ENCODE data around the gene GART.

DNA sequence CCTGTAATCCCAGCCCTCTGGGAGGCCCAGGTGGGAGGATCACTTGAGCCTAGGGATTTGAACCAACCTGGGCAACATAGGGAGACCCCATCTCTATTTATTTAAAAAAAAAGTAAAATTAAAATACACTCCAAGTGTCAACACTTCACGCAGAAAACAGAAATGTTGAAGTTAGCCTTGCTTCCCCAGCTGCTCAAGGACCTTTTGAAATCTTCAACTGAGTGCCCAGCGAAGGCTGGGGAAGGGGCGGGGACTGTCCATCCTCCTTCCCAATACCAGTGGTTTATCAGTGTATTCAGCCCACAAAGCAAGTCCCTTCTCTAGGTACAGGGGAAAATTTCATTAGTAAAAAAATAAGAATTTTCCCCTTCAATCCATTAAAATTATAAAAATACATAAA, 48.2 kb downstream of the GART start:
- TF ChIP-seq CTCF (conservative IDR thresholded peaks at IDR 0.05 in 1 of 2, IDR thresholded peaks at IDR 0.05 in 1 of 2; ENCODE audit: extremely low read depth in 1 of 2, insufficient read depth in 1 of 2, low read depth in 1 of 2, low read length in 2 of 2) (no peak), EZH2 (IDR thresholded peaks at IDR 0.05; ENCODE audit: borderline replicate concordance, low read length) (no peak)
